Brain pericyte (primary cell): Measurements from ENCODE around the gene SLCO2A1.

Experiments used
- DNase-seq: peaks from one replicate; pipeline ENCODE4 v3.0.0-alpha.2; 2012; ENCODE audit warnings: low read depth, low spot score

SLCO2A1 gene

GRCh38 chr3:133884054-133884886 is 145.5 kb downstream of the SLCO2A1 start:
- no peak for DNase-seq

GRCh38 chr3:133883641-133884040 is 146.1 kb downstream of the SLCO2A1 start:
- DNase-seq = no peak

- DNase-seq = no peak
Measured at GRCh38 chr3:133882986-133883586, 146.6 kb downstream of the SLCO2A1 start.

- no peak for DNase-seq
Measured at GRCh38 chr3:133881939-133882825, 147.5 kb downstream of the SLCO2A1 start.

GRCh38 chr3:133881492-133881891 is 148.2 kb downstream of the SLCO2A1 start:
- no peak for DNase-seq

GRCh38 chr3:133880886-133881455 is 148.8 kb downstream of the SLCO2A1 start:
- DNase-seq = no peak

GRCh38 chr3:133880287-133880686 is 149.4 kb downstream of the SLCO2A1 start:
- DNase-seq = no peak

- DNase-seq = no peak
Measured at GRCh38 chr3:133878518-133878917, 151.2 kb downstream of the SLCO2A1 start.
